ENCODE results near the gene CBLB.

GRCh38 chr3:105763659-105764036, 105.2 kb downstream of the CBLB start:
- no peak for TF ChIP-seq EZH2phosphoT487 (IDR thresholded peaks at IDR 0.05; ENCODE audit: borderline replicate concordance, low read depth, low read length)
- TF ChIP-seq CTCF (conservative IDR thresholded peaks at IDR 0.05; ENCODE audit: low read length): no peak

All from OCI-LY7 (cell line).